Measurements from ENCODE around the gene MRPS16. TPM values are rescaled to one million over a fixed set of nuclear protein-coding genes. Genes with fewer than 3 reads are reported as not detected.

The MRPS16 gene
- total and polyA plus RNA-seq, 2 of the 13 experiments (the other 11 are each of a cell fraction or from before 2014, with no cell fraction given), result 70.1 to 135 TPM

- TF ChIP-seq ZFP90 (CRISPR knock-in tag; IDR thresholded peaks at IDR 0.05; ENCODE audit: borderline replicate concordance) (no peak; the same call in 1 of the 2 replicates), REXO4 (CRISPR knock-in tag; IDR thresholded peaks at IDR 0.05; ENCODE audit: borderline replicate concordance) (peak; percentile 72; the same call in 1 of the 2 replicates), BRD4 (CRISPR knock-in tag; IDR thresholded peaks at IDR 0.05) (peak; percentile 12; the same call in 1 of the 2 replicates), SIX1 (CRISPR knock-in tag; IDR thresholded peaks at IDR 0.05; ENCODE audit: borderline replicate concordance) (no peak), ZSCAN12 (CRISPR knock-in tag; IDR thresholded peaks at IDR 0.05) (no peak), GZF1 (CRISPR knock-in tag; IDR thresholded peaks at IDR 0.05) (0 out of 2 replicates have a peak, but pooled peaks have one; percentile 35), RARA (CRISPR knock-in tag; IDR thresholded peaks at IDR 0.05) (0 out of 2 replicates have a peak, but pooled peaks have one; percentile 8), ZBTB42 (CRISPR knock-in tag; IDR thresholded peaks at IDR 0.05) (peak; percentile 91; the same call in 1 of the 2 replicates), HIC2 (CRISPR knock-in tag; IDR thresholded peaks at IDR 0.05; ENCODE audit: low read depth) (no peak), ATM (IDR thresholded peaks at IDR 0.05; ENCODE audit: borderline replicate concordance) (no peak), PRDM15 (CRISPR knock-in tag; IDR thresholded peaks at IDR 0.05) (no peak; the same call in 1 of the 2 replicates), KAT8 (CRISPR knock-in tag; IDR thresholded peaks at IDR 0.05) (peak; percentile 97), ZNF878 (CRISPR knock-in tag; IDR thresholded peaks at IDR 0.05) (peak; percentile 97)
- TF ChIP-seq, protein P1, sequence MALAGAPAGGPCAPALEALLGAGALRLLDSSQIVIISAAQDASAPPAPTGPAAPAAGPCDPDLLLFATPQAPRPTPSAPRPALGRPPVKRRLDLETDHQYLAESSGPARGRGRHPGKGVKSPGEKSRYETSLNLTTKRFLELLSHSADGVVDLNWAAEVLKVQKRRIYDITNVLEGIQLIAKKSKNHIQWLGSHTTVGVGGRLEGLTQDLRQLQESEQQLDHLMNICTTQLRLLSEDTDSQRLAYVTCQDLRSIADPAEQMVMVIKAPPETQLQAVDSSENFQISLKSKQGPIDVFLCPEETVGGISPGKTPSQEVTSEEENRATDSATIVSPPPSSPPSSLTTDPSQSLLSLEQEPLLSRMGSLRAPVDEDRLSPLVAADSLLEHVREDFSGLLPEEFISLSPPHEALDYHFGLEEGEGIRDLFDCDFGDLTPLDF (CRISPR knock-in tag; IDR thresholded peaks at IDR 0.05), result peak; percentile 98
- TF ChIP-seq, protein P2, sequence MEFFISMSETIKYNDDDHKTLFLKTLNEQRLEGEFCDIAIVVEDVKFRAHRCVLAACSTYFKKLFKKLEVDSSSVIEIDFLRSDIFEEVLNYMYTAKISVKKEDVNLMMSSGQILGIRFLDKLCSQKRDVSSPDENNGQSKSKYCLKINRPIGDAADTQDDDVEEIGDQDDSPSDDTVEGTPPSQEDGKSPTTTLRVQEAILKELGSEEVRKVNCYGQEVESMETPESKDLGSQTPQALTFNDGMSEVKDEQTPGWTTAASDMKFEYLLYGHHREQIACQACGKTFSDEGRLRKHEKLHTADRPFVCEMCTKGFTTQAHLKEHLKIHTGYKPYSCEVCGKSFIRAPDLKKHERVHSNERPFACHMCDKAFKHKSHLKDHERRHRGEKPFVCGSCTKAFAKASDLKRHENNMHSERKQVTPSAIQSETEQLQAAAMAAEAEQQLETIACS (CRISPR knock-in tag; IDR thresholded peaks at IDR 0.05), result peak; percentile 94
- TF ChIP-seq, protein P3, sequence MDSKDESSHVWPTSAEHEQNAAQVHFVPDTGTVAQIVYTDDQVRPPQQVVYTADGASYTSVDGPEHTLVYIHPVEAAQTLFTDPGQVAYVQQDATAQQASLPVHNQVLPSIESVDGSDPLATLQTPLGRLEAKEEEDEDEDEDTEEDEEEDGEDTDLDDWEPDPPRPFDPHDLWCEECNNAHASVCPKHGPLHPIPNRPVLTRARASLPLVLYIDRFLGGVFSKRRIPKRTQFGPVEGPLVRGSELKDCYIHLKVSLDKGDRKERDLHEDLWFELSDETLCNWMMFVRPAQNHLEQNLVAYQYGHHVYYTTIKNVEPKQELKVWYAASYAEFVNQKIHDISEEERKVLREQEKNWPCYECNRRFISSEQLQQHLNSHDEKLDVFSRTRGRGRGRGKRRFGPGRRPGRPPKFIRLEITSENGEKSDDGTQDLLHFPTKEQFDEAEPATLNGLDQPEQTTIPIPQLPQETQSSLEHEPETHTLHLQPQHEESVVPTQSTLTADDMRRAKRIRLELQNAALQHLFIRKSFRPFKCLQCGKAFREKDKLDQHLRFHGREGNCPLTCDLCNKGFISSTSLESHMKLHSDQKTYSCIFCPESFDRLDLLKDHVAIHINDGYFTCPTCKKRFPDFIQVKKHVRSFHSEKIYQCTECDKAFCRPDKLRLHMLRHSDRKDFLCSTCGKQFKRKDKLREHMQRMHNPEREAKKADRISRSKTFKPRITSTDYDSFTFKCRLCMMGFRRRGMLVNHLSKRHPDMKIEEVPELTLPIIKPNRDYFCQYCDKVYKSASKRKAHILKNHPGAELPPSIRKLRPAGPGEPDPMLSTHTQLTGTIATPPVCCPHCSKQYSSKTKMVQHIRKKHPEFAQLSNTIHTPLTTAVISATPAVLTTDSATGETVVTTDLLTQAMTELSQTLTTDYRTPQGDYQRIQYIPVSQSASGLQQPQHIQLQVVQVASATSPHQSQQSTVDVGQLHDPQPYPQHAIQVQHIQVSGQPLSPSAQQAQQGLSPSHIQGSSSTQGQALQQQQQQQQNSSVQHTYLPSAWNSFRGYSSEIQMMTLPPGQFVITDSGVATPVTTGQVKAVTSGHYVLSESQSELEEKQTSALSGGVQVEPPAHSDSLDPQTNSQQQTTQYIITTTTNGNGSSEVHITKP (CRISPR knock-in tag; IDR thresholded peaks at IDR 0.05; ENCODE audit: low read depth), result no peak
Observed at GRCh38 chr10:73246646-73247508, 5.6 kb downstream of the MRPS16 start, which contains the start of gene DNAJC9 (continued).
